ENCODE measurements around the gene ATAD2B. TPM values are rescaled to one million over a fixed set of nuclear protein-coding genes. Genes with fewer than 3 reads are reported as not detected.

Gene ATAD2B
- polyA plus RNA-seq, 1 of the 3 experiments (the other 2 are of a cell fraction): 1.3 TPM

DNA sequence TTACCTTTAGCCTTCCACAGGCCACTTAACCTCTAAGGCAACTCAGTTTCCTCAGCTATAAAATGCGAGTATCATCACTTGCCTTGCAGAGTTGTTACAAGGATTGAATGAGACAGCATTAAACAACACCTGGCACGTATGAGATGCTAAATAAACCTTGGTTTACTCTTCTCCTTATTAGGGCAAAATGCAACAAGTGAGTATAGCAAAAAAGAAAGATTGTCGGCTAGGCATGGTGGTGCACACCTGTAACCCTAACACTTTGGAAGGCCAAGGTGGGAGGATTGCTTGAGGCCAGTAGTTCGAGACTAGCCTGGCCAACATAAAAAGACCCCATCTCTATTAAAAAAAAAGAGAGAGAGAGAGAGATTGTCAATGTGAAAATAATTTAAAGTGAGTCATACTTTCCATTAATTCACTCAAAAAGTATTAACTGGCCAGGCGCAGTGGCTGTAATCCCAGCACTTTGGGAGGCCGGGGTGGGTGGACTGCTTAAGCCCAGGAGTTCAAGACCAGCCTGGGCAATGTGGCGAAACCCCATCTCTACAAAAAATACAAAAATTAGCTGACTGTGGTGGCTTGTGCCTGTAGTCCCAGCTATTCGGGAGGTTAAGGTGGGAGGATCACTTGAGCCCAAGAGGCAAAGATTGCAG lies 8.0 kb downstream of the ATAD2B start:
- Histone ChIP-seq H3K27ac (ENCODE audit: low read depth in 2 of 2, low read length in 1 of 2) (no peak overlapping the region), H3K4me2 (no peak overlapping the region), H3K36me3 (replicated peaks in 1 of 2; ENCODE audit: control insufficient read depth in 1 of 2, insufficient read depth in 2 of 2, low read length in 1 of 2) (no peaks in the 10 kb centered on the region), H3K9me3 (no peaks in the 10 kb centered on the region), H3K79me2 (ENCODE audit: insufficient read depth) (peaks cover 95% of the 10 kb centered on the region), H2AFZ (ENCODE audit: low read depth) (no peak overlapping the region), H3K9ac (no peak overlapping the region), H3K9me2 (no peaks in the 10 kb centered on the region), H3K4me3 (ENCODE audit: low read depth in 2 of 2, low read length in 1 of 2) (no peak overlapping the region), H4K20me1 (ENCODE audit: insufficient read depth) (peaks cover 42% of the 10 kb centered on the region), H3F3A (replicated peaks; ENCODE audit: insufficient read depth) (peaks cover 15% of the 10 kb centered on the region), H3K27me3 (ENCODE audit: insufficient read depth) (no peaks in the 10 kb centered on the region), H3K4me1 (ENCODE audit: control insufficient read depth in 1 of 2, insufficient read depth in 2 of 2, low read depth in 1 of 2, low read length in 1 of 2) (peaks cover 4 to 12% of the 10 kb centered on the region in 2 experiments)
- WGBS (ENCODE audit: low lambda C conversion rate): 90% methylated on average over 8 of the region's 8 CpGs
- ChIA-PET POLR2A (no interaction called here), CTCF (interaction anchor here (0.5 to 2.4 kb wide), 5 partner anchors 8 to 307 kb away, joined by 3 to 11 read pairs (median 3); partner anchors contain the start of gene ATAD2B)
- TF ChIP-seq RFX5 (IDR thresholded peaks at IDR 0.05; ENCODE audit: low read length) (no peak), FOXJ3 (CRISPR knock-in tag; IDR thresholded peaks at IDR 0.05) (no peak), EZH2phosphoT487 (IDR thresholded peaks at IDR 0.05; ENCODE audit: borderline replicate concordance, low read depth) (no peak), NRF1 (IDR thresholded peaks at IDR 0.05; ENCODE audit: low read depth, low read length) (no peak), POLR2AphosphoS5 (IDR thresholded peaks at IDR 0.05; ENCODE audit: low read depth, low read length) (no peak), NFIC (IDR thresholded peaks at IDR 0.05; ENCODE audit: borderline replicate concordance) (no peak), RCOR1 (IDR thresholded peaks at IDR 0.05; ENCODE audit: low read length) (no peak), FOSL2 (IDR thresholded peaks at IDR 0.05; ENCODE audit: borderline replicate concordance, low read depth) (no peak), EP300 (IDR thresholded peaks at IDR 0.05; ENCODE audit: borderline replicate concordance in 1 of 2, low read depth in 1 of 2, low read length in 1 of 2) (no peak), SMC3 (IDR thresholded peaks at IDR 0.05; ENCODE audit: low read depth, low read length) (no peak), FOXM1 (IDR thresholded peaks at IDR 0.05; ENCODE audit: low read depth) (no peak), CHD2 (IDR thresholded peaks at IDR 0.05; ENCODE audit: low read length, partially characterized antibody) (no peak), GABPA (IDR thresholded peaks at IDR 0.05; ENCODE audit: low read depth) (no peak)
- TF ChIP-seq, protein P1, sequence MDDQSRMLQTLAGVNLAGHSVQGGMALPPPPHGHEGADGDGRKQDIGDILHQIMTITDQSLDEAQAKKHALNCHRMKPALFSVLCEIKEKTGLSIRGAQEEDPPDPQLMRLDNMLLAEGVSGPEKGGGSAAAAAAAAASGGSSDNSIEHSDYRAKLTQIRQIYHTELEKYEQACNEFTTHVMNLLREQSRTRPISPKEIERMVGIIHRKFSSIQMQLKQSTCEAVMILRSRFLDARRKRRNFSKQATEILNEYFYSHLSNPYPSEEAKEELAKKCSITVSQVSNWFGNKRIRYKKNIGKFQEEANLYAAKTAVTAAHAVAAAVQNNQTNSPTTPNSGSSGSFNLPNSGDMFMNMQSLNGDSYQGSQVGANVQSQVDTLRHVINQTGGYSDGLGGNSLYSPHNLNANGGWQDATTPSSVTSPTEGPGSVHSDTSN (IDR thresholded peaks at IDR 0.05): no peak
- TF ChIP-seq, protein P2, sequence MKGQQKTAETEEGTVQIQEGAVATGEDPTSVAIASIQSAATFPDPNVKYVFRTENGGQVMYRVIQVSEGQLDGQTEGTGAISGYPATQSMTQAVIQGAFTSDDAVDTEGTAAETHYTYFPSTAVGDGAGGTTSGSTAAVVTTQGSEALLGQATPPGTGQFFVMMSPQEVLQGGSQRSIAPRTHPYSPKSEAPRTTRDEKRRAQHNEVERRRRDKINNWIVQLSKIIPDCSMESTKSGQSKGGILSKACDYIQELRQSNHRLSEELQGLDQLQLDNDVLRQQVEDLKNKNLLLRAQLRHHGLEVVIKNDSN (IDR thresholded peaks at IDR 0.05; ENCODE audit: borderline replicate concordance, low read depth): no peak
- TF ChIP-seq, protein P3, sequence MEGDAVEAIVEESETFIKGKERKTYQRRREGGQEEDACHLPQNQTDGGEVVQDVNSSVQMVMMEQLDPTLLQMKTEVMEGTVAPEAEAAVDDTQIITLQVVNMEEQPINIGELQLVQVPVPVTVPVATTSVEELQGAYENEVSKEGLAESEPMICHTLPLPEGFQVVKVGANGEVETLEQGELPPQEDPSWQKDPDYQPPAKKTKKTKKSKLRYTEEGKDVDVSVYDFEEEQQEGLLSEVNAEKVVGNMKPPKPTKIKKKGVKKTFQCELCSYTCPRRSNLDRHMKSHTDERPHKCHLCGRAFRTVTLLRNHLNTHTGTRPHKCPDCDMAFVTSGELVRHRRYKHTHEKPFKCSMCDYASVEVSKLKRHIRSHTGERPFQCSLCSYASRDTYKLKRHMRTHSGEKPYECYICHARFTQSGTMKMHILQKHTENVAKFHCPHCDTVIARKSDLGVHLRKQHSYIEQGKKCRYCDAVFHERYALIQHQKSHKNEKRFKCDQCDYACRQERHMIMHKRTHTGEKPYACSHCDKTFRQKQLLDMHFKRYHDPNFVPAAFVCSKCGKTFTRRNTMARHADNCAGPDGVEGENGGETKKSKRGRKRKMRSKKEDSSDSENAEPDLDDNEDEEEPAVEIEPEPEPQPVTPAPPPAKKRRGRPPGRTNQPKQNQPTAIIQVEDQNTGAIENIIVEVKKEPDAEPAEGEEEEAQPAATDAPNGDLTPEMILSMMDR (IDR thresholded peaks at IDR 0.05): no peak
- no peak for DNase-seq
